NB4 (cell line): Measurements from ENCODE around the gene MXRA5.

Experiments
- DNase-seq: peaks from one replicate; pipeline ENCODE4 v3.0.0; 2010; ENCODE audit warnings: low read depth
- H3K4me3 ChIP-seq: one replicate; pipeline ENCODE4 v1.5.1; 2011; ENCODE audit warnings: mild to moderate bottlenecking, low read depth, low read length, moderate library complexity
- MYC ChIP-seq: IDR thresholded peaks from 2 replicates; pipeline ENCODE4 v1.6.1; 2011; ENCODE audit warnings: low read depth, low read length
- POLR2A ChIP-seq: IDR thresholded peaks from 2 replicates; pipeline ENCODE4 v1.6.1; 2011; ENCODE audit warnings: mild to moderate bottlenecking; ENCODE audit not compliant: insufficient read length; ENCODE audit errors: extremely low read depth
- TF ChIP-seq, protein P1 (sequence below): IDR thresholded peaks from one replicate; pipeline ENCODE4 v1.5.1; 2012; ENCODE audit warnings: low read depth, low read length
- TF ChIP-seq, protein P2 (sequence below): IDR thresholded peaks from 2 replicates; pipeline ENCODE4 v1.6.1; 2011; ENCODE audit warnings: low read depth, low read length

MXRA5 gene

DNA sequence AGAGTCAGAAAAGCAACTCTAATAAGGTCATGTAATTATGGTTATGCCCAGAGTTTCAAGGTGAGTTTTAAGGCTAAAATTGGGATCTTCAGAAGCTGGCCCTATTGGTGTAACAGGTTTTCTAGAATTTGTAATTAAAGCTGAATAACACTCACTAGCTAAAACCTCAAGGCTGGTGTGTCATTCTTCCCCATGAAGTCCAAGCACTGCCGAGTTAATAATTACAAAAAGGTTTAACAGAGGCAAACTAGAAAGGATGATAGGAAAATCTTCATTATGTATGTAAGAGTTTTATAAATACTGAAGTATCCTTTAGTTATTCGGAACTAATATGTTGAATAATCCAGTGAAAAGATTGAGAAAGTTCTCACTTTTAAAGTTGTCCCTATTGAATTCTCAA is 34.3 kb downstream of the MXRA5 start:
- TF ChIP-seq, protein P1, sequence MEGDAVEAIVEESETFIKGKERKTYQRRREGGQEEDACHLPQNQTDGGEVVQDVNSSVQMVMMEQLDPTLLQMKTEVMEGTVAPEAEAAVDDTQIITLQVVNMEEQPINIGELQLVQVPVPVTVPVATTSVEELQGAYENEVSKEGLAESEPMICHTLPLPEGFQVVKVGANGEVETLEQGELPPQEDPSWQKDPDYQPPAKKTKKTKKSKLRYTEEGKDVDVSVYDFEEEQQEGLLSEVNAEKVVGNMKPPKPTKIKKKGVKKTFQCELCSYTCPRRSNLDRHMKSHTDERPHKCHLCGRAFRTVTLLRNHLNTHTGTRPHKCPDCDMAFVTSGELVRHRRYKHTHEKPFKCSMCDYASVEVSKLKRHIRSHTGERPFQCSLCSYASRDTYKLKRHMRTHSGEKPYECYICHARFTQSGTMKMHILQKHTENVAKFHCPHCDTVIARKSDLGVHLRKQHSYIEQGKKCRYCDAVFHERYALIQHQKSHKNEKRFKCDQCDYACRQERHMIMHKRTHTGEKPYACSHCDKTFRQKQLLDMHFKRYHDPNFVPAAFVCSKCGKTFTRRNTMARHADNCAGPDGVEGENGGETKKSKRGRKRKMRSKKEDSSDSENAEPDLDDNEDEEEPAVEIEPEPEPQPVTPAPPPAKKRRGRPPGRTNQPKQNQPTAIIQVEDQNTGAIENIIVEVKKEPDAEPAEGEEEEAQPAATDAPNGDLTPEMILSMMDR = no peak
- TF ChIP-seq POLR2A (no peak), MYC (no peak)
- TF ChIP-seq, protein P2, sequence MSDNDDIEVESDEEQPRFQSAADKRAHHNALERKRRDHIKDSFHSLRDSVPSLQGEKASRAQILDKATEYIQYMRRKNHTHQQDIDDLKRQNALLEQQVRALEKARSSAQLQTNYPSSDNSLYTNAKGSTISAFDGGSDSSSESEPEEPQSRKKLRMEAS = no peak
- DNase-seq = no peak
- no peak overlapping the region for H3K4me3 ChIP-seq

DNA sequence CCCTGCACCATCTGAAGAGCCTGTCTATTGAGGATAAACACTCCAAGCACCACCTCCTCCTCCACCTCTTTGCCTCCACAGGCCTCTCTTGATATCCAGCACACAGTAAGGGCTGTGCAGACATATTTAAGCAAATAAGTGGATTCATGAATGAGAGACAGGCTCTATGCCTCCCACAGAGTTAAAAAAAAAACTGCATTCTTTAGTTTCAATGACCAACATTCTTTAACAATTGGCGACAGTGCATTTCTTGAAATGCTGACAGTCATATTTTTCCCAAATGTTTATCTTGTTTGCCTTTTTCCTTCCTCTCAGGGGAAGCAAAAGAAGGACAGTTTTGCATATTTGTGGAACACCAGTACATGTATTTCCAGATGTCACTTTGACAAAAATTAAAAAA is 38.6 kb downstream of the MXRA5 start:
- TF ChIP-seq MYC (no peak), POLR2A (no peak)
- TF ChIP-seq, protein P2 = no peak
- TF ChIP-seq, protein P1 = no peak
- DNase-seq = no peak

DNA sequence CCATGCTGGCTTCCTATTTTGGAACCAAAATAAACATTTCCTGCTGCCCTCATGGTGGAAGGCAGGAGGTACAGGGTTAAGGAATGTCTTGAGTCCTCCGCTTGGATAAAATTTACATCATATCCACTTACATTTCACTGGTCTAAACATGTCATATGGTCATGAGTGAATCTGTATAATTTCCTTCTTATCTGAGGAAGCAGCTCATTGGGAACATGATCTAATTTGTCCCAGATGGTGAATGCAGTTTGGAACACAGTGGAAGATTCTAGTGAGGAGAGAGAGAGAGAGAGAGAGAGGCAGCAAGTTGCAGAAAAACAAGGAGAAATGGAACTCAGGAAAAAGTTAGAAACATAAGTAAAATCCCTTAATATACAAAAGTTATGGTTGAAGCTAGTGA is 46.8 kb downstream of the MXRA5 start:
- DNase-seq = no peak
- no peak overlapping the region for H3K4me3 ChIP-seq
- TF ChIP-seq POLR2A (no peak), MYC (no peak)
- TF ChIP-seq, protein P2 = no peak
- TF ChIP-seq, protein P1 = no peak

More for the DNA sequence above, 38.6 kb downstream of the MXRA5 start:
- no peak overlapping the region for H3K4me3 ChIP-seq

DNA sequence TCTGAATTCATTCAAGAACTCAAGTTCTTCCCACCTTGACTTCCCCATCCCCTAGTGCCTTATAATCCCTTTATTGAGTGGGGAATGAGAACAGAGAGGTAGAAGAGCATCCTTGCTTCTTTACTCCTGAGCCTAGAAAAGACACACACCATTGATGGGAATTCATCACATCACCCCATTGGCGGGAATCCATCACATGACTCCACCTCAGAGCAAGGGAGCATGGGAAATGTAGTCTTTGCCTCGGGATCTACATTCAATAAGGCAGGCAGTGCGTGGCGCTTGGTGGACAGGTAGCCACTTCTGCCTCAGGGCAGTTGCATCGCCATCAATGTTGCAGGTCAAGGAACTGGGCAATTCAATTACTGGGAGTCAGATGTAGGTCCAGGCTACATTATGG is 50.7 kb downstream of the MXRA5 start:
- peak; percentile 8 for DNase-seq
- no peak overlapping the region for H3K4me3 ChIP-seq
- TF ChIP-seq MYC = no peak
- no peak for TF ChIP-seq POLR2A
- TF ChIP-seq, protein P2 = no peak
- TF ChIP-seq, protein P1 = no peak

DNA sequence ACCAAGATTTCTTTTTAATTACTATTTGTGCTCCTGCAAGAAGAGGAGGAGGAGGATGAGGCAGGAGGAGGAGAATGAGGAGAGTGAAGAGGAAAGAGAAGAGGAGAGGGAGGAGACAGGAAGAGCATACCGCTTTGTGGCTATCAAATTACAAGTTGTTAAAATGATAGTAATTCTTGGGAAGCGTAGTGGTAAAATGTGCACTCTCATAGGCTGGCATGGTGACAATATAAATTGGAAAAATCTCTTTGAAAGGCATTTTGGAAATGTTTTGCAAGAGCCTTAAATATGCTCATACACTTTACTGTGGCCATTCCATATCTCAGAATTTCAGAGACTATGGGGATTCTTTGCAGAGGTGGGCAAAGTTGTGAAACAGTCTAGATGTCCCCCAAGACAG is 53.2 kb downstream of the MXRA5 start:
- TF ChIP-seq MYC (no peak), POLR2A (no peak)
- no peak for DNase-seq
- H3K4me3 ChIP-seq = no peak overlapping the region

DNA sequence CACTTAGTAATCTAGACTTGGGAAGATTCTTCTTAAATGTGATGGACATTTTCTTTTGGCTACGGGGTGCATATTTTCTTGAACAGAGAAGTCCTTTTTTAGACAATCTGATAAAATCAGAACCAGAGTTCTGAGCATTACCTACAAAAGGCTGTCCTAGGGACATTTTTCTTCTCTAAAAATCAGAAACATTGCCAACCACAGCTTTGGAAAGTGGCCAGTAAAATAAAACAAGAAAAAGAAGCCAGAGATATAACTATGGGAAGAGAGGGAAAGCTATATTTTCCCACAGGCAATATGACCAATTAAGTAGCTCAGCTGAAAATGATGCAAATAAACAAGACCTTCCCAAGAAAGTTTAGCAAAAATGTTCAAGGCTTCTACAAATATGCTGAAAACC is 55.9 kb downstream of the MXRA5 start:
- TF ChIP-seq, protein P2 = no peak
- no peak for TF ChIP-seq MYC
- H3K4me3 ChIP-seq = no peak overlapping the region
- DNase-seq = no peak

DNA sequence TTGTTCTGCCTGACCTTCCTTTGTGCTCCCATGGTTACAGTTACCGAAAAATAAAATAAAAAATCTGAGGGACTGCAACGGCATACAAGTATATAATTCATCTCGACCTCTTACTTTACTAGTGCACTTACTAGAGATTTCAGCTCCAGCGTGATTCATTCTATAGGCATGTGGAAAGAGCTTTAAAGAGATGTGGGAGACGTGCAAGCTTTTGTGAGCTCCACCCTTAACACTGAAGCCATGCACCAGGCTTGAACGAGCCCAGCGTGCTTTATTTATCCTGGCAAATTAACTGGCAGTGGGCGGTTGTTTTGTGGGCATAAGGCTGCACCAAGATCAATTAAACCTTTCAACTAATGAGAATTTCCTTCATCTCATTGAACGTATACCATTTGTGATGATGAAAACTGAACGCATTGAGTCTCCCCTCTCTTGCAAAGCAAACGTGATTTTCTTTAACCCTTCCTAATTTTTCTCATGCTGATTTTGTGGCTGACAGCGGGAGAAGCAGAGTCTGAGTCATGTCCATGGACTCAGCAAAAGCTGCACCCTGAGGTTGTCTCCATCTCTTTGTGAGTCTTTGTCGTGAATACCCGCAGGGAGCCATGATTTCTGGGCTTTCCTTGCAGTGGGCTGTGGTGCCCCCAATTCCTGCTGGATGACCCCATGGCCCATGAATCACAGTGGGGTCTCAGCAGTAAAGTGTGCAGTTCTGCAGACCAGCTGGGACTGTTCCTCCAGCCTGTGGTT is 60.1 kb downstream of the MXRA5 start:
- H3K4me3 ChIP-seq = no peak overlapping the region
- TF ChIP-seq, protein P1 = no peak
- TF ChIP-seq, protein P2 = no peak
- no peak for TF ChIP-seq POLR2A
- DNase-seq = no peak
